ENCODE measurements around the gene SMC2. TPM values are rescaled to one million over a fixed set of nuclear protein-coding genes. Genes with fewer than 3 reads are reported as not detected.

The SMC2 gene
- total and polyA plus RNA-seq, 2 of the 13 experiments (the other 11 are each of a cell fraction or from before 2014, with no cell fraction given): 5.6 to 36.7 TPM

DNA sequence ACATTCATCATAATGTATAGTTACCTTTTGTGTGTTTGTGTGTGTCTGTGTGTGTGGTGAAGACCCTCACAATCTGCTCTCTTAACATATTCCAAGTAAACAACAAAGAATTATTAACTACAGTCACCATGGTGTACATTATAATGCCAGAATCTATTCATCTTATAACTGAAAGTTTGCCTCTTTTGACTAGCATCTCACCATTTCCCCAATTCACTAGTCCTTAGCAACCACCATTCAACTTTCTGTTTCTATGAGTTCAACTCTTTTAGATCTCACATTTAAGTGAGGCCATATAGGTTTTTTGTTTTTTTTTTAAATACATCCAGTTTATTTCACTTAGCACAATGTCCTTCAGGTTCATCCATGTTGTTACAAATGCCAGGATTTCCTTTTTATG is 83.6 kb downstream of the SMC2 start:
- FAIRE-seq: no peak
- BruUV-seq (replicated peaks): no TSS peak
- in situ Hi-C loops (cut with HindIII; ENCODE audit: extremely low pct_ligation_motif_present, low pct_unique_long_range_greater_than_20kb): loop anchor here (5.0 kb wide), 1 partner anchor 210 kb away; no protein-coding TSS in a partner anchor

More for the DNA sequence above, 83.6 kb downstream of the SMC2 start:
- Histone ChIP-seq H2AFZ (ENCODE audit: low read length) (no peak overlapping the region), H4K20me1 (ENCODE audit: insufficient read depth, low read length) (no peaks in the 10 kb centered on the region), H3K4me2 (ENCODE audit: low read depth, low read length) (no peak overlapping the region), H3K27ac (ENCODE audit: extremely low read length, insufficient read depth, low read length) (no peak overlapping the region), H3K36me3 (replicated peaks in 1 of 2; ENCODE audit: control insufficient read depth in 1 of 2, insufficient read depth in 2 of 2, low read length in 2 of 2) (no peaks in the 10 kb centered on the region), H3K4me3 (replicated peaks in 1 of 3; ENCODE audit: insufficient read depth in 1 of 3, low read depth in 2 of 3, low read length in 3 of 3) (no peak overlapping the region), H3K9ac (ENCODE audit: insufficient read depth, low read depth, low read length) (no peak overlapping the region), H3K4me1 (ENCODE audit: insufficient read depth, low read length) (no peaks in the 10 kb centered on the region), H3K79me2 (ENCODE audit: insufficient read depth, low read length) (no peaks in the 10 kb centered on the region), H3K9me3 (ENCODE audit: low read length) (no peaks in the 10 kb centered on the region), H3K27me3 (ENCODE audit: control insufficient read depth in 1 of 2, insufficient read depth in 2 of 2, low read length in 2 of 2) (no peaks in the 10 kb centered on the region)
- CTCF ChIA-PET (ENCODE audit: low intra/inter-chr PET ratio, low total read pairs): interaction anchor here (1.4 to 2.3 kb wide), 2 partner anchors 209 to 566 kb away, joined by 8 to 17 read pairs; no protein-coding TSS in a partner anchor
- TF ChIP-seq HOXA9 (CRISPR knock-in tag; IDR thresholded peaks at IDR 0.05; ENCODE audit: borderline replicate concordance) (no peak), FOXA1 (IDR thresholded peaks at IDR 0.05) (no peak), FOXA1 (CRISPR knock-in tag; IDR thresholded peaks at IDR 0.05) (no peak), HNRNPH1 (optimal IDR thresholded peaks at IDR 0.05; ENCODE audit: low read depth, low read length) (no peak), MTF1 (CRISPR knock-in tag; IDR thresholded peaks at IDR 0.05) (no peak), MED8 (CRISPR knock-in tag; IDR thresholded peaks at IDR 0.05; ENCODE audit: insufficient replicate concordance) (no peak)
- intact Hi-C loops (cut with micrococcal nuclease; ENCODE audit: unreplicated experiment): loop anchor here (1.0 to 2.0 kb wide), 4 partner anchors 209 to 566 kb away; no protein-coding TSS in a partner anchor
- DNase-seq (ENCODE audit: low spot score): no peak
- no peak for ATAC-seq
- POLR2A ChIA-PET: no interaction called here

Measured in HepG2 (cell line).